ENCODE results near the gene SPATA45. TPM values are rescaled to one million over a fixed set of nuclear protein-coding genes. Genes with fewer than 3 reads are reported as not detected.

SPATA45 gene
- total and polyA plus RNA-seq, 2 of the 13 experiments (the other 11 are each of a cell fraction or from before 2014, with no cell fraction given), result 0.17 to 0.64 TPM

DNA sequence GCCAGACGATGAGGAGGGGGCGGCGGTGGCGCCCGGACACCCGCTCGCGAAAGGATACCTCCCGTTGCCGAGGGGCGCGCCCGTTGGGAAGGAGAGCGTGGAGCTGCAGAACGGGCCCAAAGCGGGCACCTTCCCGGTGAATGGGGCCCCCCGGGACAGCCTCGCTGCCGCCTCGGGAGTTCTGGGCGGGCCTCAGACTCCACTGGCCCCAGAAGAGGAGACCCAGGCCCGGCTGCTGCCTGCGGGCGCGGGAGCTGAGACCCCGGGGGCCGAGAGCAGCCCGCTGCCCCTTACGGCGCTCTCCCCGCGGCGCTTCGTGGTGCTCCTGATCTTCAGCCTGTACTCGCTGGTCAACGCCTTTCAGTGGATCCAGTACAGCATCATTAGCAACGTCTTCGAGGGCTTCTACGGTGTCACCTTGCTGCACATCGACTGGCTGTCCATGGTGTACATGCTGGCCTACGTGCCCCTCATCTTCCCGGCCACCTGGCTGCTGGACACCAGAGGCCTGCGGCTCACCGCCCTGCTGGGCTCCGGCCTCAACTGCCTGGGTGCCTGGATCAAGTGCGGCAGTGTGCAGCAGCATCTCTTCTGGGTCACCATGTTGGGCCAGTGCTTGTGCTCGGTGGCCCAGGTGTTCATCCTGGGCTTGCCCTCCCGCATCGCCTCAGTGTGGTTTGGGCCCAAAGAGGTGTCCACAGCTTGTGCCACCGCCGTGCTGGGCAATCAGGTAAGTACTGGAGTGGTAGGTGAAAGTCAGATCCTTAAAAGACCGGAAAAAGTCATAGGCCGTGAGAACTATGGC, 11.2 kb upstream of the SPATA45 start (continued):
- TF ChIP-seq HMGXB3 (CRISPR knock-in tag; IDR thresholded peaks at IDR 0.05; ENCODE audit: borderline replicate concordance), result no peak
- TF ChIP-seq GTF2F1 (IDR thresholded peaks at IDR 0.05; ENCODE audit: low read length), result no peak
- peak; percentile 82 for TF ChIP-seq RBFOX2 (IDR thresholded peaks at IDR 0.05; ENCODE audit: low read depth, low read length)
- TF ChIP-seq ZNF572 (CRISPR knock-in tag; IDR thresholded peaks at IDR 0.05), result no peak
- no peak for TF ChIP-seq HNRNPLL (IDR thresholded peaks at IDR 0.05; ENCODE audit: low read depth, low read length, poor library complexity, severe bottlenecking)
- TF ChIP-seq, protein P1, sequence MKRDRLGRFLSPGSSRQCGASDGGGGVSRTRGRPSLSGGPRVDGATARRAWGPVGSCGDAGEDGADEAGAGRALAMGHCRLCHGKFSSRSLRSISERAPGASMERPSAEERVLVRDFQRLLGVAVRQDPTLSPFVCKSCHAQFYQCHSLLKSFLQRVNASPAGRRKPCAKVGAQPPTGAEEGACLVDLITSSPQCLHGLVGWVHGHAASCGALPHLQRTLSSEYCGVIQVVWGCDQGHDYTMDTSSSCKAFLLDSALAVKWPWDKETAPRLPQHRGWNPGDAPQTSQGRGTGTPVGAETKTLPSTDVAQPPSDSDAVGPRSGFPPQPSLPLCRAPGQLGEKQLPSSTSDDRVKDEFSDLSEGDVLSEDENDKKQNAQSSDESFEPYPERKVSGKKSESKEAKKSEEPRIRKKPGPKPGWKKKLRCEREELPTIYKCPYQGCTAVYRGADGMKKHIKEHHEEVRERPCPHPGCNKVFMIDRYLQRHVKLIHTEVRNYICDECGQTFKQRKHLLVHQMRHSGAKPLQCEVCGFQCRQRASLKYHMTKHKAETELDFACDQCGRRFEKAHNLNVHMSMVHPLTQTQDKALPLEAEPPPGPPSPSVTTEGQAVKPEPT (CRISPR knock-in tag; IDR thresholded peaks at IDR 0.05; ENCODE audit: low read depth), result no peak
- TF ChIP-seq ZNF546 (CRISPR knock-in tag; conservative IDR thresholded peaks at IDR 0.05), result 0 out of 2 replicates have a peak, but pooled peaks have one; percentile 36
- TF ChIP-seq ZNF879 (CRISPR knock-in tag; IDR thresholded peaks at IDR 0.05), result no peak
- no peak for TF ChIP-seq RAD21 (CRISPR knock-in tag; IDR thresholded peaks at IDR 0.05)
- TF ChIP-seq NCOA1 (CRISPR knock-in tag; IDR thresholded peaks at IDR 0.05), result no peak
- no peak for TF ChIP-seq SUZ12 (IDR thresholded peaks at IDR 0.05; ENCODE audit: low read depth, low read length)
- TF ChIP-seq AHR (CRISPR knock-in tag; IDR thresholded peaks at IDR 0.05), result 0 out of 2 replicates have a peak, but pooled peaks have one; percentile 10
- no peak for TF ChIP-seq MLXIP (CRISPR knock-in tag; IDR thresholded peaks at IDR 0.05; ENCODE audit: borderline replicate concordance)
- TF ChIP-seq ELF4 (CRISPR knock-in tag; IDR thresholded peaks at IDR 0.05; ENCODE audit: borderline replicate concordance), result no peak
- TF ChIP-seq, protein P2, sequence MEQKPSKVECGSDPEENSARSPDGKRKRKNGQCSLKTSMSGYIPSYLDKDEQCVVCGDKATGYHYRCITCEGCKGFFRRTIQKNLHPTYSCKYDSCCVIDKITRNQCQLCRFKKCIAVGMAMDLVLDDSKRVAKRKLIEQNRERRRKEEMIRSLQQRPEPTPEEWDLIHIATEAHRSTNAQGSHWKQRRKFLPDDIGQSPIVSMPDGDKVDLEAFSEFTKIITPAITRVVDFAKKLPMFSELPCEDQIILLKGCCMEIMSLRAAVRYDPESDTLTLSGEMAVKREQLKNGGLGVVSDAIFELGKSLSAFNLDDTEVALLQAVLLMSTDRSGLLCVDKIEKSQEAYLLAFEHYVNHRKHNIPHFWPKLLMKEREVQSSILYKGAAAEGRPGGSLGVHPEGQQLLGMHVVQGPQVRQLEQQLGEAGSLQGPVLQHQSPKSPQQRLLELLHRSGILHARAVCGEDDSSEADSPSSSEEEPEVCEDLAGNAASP (CRISPR knock-in tag; IDR thresholded peaks at IDR 0.05; ENCODE audit: borderline replicate concordance), result no peak
- no peak; the same call in 1 of the 2 replicates for TF ChIP-seq ZC3H13 (CRISPR knock-in tag; IDR thresholded peaks at IDR 0.05)
- TF ChIP-seq PAF1 (CRISPR knock-in tag; IDR thresholded peaks at IDR 0.05), result no peak
- TF ChIP-seq THAP11 (CRISPR knock-in tag; IDR thresholded peaks at IDR 0.05), result no peak
- no peak for TF ChIP-seq PRPF4 (IDR thresholded peaks at IDR 0.05; ENCODE audit: low read depth, low read length, poor library complexity, severe bottlenecking)
- no peak for TF ChIP-seq MXD4 (CRISPR knock-in tag; IDR thresholded peaks at IDR 0.05)

Measured in HepG2 (cell line).